H4 (cell line): ENCODE results near the gene XRCC3. TPM values are rescaled to one million over a fixed set of nuclear protein-coding genes. Genes with fewer than 3 reads are reported as not detected.

ENCODE experiments used
- DNase-seq: peaks from one replicate; pipeline ENCODE4 v3.0.0-alpha.2; 2015; ENCODE audit warnings: low spot score
- total RNA-seq: library from RNA; depleted of rRNA; stranded (reverse); fragments of >200 nt; shearing (Covaris generic); gene quantifications from 2 replicates; pipeline ENCODE4 v1.2.3, GENCODE V29; 2014

XRCC3 gene
- total RNA-seq, 1 experiment from 2014 or later = 20.3 TPM

- no peak for DNase-seq
Measured at GRCh38 chr14:103738701-103739451, 23.6 kb upstream of the XRCC3 start.

- DNase-seq = no peak
Measured at GRCh38 chr14:103738166-103738565, 22.9 kb upstream of the XRCC3 start.

- DNase-seq = no peak
Measured at GRCh38 chr14:103737432-103738045, 22.3 kb upstream of the XRCC3 start.

- DNase-seq = no peak
Measured at GRCh38 chr14:103736546-103737431, 21.5 kb upstream of the XRCC3 start.

- no peak for DNase-seq
Measured at GRCh38 chr14:103735815-103736545, 20.7 kb upstream of the XRCC3 start.

- no peak for DNase-seq
Measured at GRCh38 chr14:103735439-103735814, 20.2 kb upstream of the XRCC3 start.

- no peak for DNase-seq
Measured at GRCh38 chr14:103735022-103735421, 19.8 kb upstream of the XRCC3 start.

GRCh38 chr14:103734081-103734888 is 19.0 kb upstream of the XRCC3 start:
- no peak for DNase-seq

GRCh38 chr14:103733651-103734050 is 18.4 kb upstream of the XRCC3 start:
- no peak for DNase-seq

GRCh38 chr14:103732868-103733620 is 17.8 kb upstream of the XRCC3 start:
- DNase-seq = no peak

- no peak for DNase-seq
Measured at GRCh38 chr14:103731916-103732867, 16.9 kb upstream of the XRCC3 start.

- no peak for DNase-seq
Measured at GRCh38 chr14:103731481-103731880, 16.2 kb upstream of the XRCC3 start.

GRCh38 chr14:103730490-103731035 is 15.3 kb upstream of the XRCC3 start:
- DNase-seq = no peak

GRCh38 chr14:103729496-103730448 is 14.5 kb upstream of the XRCC3 start:
- DNase-seq = no peak

GRCh38 chr14:103728721-103729120 is 13.5 kb upstream of the XRCC3 start:
- no peak for DNase-seq

- DNase-seq = no peak
Measured at GRCh38 chr14:103728141-103728540, 12.9 kb upstream of the XRCC3 start.

- DNase-seq = no peak
Measured at GRCh38 chr14:103727313-103727980, 12.2 kb upstream of the XRCC3 start.
